ENCODE measurements around the gene DBH.

- TF ChIP-seq CTCF (IDR thresholded peaks at IDR 0.05): no peak
- TF ChIP-seq EZH2 (IDR thresholded peaks at IDR 0.05; ENCODE audit: borderline replicate concordance, insufficient read depth, low read depth, low read length, poor library complexity, severe bottlenecking): no peak
These were observed 29.5 kb upstream of the DBH start for GRCh38 chr9:133606708-133607025.
